Hematopoietic multipotent progenitor cell treated with erythropoietin and hydrocortisone succinate and interleukin-3 and kit ligand, for 17 days (in vitro differentiated cells): ENCODE data around the gene KIAA0040.

Source experiments
- DNase-seq: peaks from one replicate; pipeline ENCODE4 v3.0.0-alpha.2; 2015; ENCODE audit warnings: low spot score

KIAA0040 gene

DNA sequence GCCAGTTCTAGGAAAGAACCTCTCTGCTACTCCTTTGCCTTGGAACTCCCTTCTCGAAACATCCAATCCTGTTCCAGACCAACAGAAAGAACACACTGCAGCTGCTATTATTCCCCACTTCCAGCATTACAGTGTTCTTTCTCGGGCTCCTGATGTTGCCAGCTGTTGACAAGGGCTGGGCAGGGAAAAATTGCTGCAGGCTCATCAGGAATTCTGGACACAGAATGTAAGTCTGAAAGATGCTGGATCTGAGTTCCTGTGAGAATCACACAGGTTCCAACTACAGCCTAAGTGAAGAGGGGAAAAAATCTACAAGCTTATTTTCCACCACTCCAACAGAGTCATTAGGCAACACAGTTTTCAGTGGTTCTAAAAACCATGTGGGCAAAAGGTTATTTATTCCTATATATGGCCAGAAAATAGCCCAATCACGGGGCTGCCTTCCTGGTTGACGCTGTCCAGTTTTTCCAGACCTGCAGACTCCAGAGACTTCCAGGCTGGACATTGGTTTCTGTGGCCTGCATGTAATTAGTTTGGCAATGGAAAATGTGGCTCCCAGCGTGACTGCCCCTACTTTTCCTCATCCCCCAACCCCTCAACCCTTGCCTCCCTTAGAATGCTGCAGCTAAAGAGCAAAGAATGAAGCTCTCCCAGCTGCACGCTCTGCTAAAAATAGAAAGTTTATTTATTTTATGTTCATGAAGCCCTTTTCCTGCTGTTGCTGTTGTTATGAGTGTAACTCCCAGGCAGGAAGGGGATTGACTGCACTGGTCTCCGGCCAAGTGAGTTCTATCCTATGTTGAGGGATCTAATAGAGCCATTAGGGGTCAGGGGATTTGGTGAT is 8.3 kb upstream of the KIAA0040 start:
- no peak for DNase-seq

DNA sequence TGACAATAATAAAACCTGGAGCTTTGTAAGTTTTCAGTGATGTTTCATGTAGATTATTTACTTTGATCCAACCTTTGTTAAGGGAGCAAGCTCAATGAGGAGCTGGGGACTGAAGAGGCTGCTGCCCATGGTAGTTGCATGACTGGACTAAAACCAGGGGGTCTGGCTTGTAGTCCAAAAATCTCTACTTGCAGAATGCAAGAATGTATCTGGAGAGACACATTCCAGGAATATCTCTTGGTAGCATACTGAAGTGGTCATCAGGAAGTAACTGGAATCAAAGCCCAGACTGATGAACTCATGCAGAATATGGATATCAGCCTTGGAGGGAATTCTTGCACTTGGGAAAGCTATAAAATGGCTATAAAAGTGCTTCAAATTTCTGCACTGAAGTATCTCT is 5.8 kb upstream of the KIAA0040 start:
- DNase-seq = no peak

DNA sequence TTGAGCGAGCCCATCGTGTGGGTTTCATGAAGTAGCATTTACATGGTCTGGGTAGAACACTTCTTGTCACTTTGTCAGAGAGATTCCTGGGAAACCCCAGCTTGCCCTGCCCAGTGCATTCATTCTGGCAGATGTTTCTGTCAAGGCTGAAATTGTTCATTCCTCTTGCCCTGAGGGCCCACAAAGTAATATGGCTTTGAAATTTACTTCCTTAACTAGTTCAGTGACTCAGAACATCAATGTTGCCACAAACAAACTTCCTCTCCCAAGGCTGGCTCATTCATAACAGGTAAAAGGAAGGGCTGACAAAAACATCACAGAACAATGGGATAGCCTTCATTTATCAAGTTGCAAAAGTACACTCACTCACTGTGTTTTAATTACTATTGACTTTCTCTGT is 5.0 kb upstream of the KIAA0040 start:
- DNase-seq = no peak

DNA sequence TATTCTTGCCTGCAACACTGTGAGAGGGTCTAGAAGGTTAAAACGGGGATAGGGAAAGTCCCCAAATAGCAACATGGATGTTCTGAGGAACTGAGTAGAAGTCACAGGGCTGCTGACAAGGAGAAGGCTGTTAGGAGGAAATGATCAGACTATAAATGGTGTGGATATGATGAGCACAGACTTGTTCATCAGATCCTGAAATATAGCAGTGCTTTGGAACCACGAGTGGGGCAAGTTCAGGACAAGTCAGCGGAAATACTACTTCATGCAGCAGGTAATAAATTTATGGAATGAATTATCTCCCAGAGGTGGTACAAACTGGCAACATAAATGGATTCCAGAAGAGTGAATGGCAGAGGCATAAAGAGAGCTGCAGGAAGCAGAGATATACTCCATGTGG is 3.2 kb upstream of the KIAA0040 start:
- DNase-seq = no peak

DNA sequence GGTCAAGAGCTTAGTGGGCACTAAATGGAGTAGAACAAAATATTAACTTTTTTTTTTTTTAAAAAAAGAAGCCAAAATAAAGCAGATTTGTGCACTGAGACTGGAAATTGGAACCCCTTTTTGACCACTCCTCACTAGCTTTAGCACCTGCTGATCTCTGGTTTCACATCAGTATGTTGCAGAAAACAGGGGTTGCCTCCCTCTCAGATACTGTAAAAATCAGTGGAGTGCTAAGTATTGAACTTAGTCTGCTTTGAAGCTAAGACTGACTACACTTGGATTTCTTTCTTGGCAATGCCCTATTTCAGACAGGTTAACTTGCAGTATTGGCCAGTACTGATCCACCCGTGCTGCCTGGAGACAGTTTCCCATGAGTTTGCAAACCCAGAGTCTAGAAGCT is 2.7 kb upstream of the KIAA0040 start:
- DNase-seq = no peak

GRCh38 chr1:175193527-175193910 is 943 bp upstream of the KIAA0040 start:
- DNase-seq = no peak

DNA sequence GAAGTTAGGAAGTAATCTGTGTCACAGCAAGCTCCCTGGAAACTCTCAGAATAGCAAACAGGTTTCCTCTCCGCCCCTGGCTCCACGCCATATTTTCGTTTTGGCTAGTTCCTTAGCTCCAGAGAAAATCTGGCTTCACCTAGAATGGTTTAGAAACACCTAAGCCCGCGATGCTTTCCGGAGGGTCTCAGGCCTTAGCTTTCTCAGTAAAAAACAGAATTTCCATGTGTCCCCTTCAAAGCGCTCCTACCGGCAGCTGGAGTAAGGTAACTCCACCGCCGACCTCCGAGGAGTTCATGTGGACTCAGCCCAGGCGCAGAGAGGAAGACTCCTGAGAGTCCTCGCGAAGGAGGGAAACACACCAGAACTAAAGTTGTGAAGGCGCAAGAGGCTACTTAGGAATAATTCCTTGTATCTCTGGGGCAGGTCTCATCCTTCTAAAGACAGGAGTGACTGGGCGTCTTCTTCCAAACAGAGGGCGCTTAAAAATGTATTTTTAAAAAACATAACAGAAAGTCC is 406 bp downstream of the KIAA0040 start:
- peak; percentile 56 for DNase-seq

GRCh38 chr1:175191659-175192058 is 917 bp downstream of the KIAA0040 start:
- no peak for DNase-seq

DNA sequence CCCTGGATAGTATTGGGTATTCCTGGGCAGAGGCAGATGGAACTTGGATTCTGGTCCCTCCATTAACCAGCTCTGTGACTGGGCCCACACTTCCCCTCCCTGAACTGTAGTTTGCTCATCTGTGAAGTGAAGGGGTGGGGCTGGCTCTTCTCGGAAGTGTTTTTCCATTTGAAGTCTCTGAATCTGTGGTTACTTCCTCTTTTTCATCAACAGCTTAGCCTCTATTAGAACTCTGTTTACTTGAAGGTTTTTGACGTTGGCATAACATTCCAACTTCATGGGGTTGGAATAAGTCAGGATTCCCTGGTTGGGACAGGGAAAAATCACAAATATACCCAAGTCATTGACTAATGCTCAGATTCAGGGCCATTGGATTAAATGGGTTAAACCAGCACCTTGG is 3.6 kb downstream of the KIAA0040 start:
- no peak for DNase-seq

DNA sequence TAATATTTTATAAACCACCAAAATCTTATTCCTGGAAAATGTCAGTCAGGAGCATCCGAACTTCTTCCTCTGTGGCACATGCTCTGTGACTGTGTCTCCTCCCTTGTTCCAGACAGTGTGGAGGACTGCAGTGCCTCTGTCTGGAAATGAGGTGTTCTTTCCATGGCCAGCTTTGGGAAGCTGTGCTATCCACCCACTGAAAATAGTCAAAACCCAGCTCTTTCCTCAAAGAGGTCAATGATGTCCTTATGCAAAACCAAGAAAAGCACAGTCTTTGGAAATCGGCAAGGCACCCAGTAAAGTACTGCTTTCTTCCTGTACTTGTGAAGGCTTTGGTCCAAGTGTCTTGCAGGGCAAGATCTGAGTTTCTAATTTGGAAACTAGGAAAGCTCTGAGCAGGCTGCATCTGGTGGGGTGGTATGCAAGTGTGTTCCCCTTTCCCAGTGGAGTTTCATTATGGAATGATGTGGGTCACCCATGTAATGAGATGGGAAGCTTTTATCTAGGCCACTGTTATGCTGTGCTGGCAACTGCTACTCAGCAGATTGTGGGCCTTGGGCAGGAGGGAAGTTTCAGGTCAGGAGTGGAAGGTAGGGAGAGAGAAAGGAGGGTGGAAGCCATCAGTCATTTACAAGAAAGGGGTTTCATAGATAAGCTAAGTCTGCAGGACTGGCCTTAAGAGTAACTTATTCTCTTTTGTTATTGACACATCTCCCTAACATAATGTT is 6.0 kb downstream of the KIAA0040 start:
- no peak for DNase-seq

GRCh38 chr1:175185903-175186302 is 6.7 kb downstream of the KIAA0040 start:
- DNase-seq = no peak

DNA sequence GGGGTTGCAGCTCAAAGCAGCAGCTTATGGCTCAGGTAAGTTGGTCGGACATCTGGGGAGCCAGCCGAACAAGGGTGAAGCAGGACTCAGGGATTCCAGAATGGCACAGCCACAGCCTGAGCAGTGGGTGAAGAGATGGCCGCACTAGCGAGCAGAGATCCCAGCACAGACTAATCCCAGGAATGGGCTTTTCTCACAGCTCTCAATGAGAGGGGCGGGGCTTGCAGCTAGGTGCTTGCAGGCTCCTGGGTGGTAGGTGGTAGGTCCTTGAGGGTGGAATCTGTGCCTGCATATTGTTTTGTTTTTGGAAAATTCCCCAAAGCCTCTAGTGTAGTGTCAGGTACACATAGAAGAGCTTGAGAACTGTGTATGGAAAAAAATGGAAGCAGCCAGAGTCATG is 9.0 kb downstream of the KIAA0040 start:
- DNase-seq = no peak

GRCh38 chr1:175182201-175182746 is 10.3 kb downstream of the KIAA0040 start:
- DNase-seq = no peak

GRCh38 chr1:175179837-175180590 is 12.6 kb downstream of the KIAA0040 start:
- DNase-seq = no peak

DNA sequence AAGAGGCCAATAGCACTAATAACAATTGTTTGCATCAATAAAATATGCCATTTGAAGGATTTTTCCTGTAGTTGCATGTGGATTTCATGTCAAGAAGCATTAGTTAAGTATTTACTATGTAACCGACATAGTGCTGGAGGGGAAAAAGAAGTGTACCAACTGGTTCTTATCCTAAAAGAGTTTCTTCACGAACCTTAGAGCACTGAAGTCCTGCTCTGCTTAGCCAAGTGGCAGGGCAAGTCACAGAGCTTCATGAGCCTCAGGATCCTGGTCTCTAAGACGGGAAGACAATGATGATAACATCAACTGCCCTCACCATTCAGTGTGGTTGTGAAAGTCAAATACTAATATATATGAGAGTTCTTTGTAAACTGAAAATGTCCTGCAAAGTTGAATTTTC is 14.1 kb downstream of the KIAA0040 start:
- no peak for DNase-seq

DNA sequence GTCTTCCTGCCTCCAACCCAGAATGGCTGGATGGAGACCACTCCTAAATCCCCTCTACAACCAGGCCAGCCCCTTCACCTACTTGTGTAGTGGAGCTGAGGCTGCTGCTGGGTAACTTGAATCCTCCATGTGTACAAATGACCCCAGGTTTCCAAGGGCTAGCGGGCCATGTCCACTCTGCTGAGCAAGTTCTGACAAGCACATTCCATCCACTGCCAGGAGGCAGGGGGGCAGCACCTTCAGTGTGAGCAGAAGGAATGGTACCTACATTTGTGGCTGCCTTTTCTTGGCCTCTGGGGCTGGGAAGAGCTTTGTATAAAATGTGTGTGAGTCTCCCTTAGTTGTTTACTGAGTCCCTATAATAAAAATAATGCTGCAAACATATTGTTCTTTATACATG is 14.5 kb downstream of the KIAA0040 start:
- no peak for DNase-seq

DNA sequence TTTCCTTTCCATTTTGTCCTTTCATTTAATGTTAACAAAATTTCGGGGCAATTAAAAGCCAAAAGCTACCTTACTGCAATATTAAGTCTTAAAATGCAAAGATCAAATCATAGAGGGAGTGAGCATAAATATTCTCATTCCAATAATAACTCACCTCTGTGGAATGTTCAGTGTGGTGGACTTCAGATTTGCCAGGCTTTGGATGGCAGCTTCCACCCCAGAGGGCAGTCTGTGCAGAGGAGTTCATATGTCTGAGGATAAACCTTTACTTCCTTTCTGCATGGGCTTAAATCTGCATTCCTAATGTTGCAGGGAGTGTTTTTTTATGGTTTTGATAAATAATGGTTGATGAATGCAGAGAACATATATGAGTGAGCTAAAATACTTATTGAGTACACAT is 16.3 kb downstream of the KIAA0040 start:
- no peak for DNase-seq

- no peak for DNase-seq
These were observed 18.1 kb downstream of the KIAA0040 start for GRCh38 chr1:175174309-175175102.

DNA sequence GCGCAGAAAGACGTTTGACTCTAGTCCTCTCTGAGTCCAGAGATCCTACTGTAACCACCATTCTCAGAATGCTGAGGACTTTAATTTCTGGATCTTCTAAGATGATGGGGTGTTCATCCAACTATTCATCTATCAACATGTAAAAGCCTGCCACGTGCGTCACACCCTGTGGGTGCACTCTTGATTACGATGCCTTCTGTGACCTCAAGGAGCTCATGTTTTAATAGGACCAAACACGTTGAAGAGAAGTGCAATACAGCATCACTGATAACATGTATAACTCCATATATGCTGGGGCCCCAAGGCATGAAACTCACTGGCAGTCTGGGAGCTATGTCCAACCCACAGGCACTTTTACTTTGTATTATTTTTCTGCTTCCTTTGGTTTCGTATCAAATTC is 19.0 kb downstream of the KIAA0040 start:
- DNase-seq = peak; percentile 37

DNA sequence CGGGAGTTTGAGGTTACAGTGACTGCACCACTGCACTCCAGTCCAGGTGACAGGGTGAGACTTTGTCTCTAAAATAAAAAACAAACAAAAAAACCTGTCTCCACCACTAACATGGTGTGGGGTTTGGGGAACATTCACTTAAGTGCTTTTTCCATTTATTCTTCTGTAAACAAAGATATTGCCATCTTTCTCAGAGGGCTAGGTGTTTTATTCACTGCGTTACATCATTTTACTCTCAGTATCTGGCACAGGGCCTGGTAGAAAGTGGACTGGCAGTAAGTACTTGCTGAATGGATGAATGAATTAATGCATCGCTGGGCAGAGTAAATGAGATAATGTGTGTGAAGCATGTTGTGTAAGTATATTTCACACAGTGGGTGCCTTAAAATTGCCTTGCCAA is 20.1 kb downstream of the KIAA0040 start:
- no peak for DNase-seq
